Heart left ventricle (tissue), 13 donors: ENCODE results near the gene SLC6A11.

ENCODE experiments used
- CTCF ChIP-seq, 12 donors: fragments of 200-600 bp; sonication (generic) in 4 of 12; IDR thresholded peaks; one replicate each; pipeline versions ENCODE4 v1.5.0 to v1.8.0; 2018 to 2022; ENCODE audit warnings: antibody characterized with exemption in 12 of 12, mild to moderate bottlenecking in 5 of 12
- POLR2A ChIP-seq, 2 donors: fragments of 450-650 bp; IDR thresholded peaks; one replicate each; pipeline ENCODE4 v1.6.1; 2017; ENCODE audit warnings: antibody characterized with exemption in 2 of 2, mild to moderate bottlenecking in 2 of 2, moderate library complexity in 2 of 2
- donor health status: ischemic (EF 13 %, LVEDD 7.1; RV severe dilation, severe dysfunction).
- donor health status: DM: no; HTN: yes; CAD: no.
- donor health status: DM: no; HTN: no; CAD: no.
- donor health status: ischemic (EF 25% LVEDD 6.9; RV normal size, moderate dysfunction).
- donor health status: ischemic (EF 25% LVEDD 5.7; RV mildly dilated, moderate dysfunction).
- donor health status: ischemic (EF 35%, LVEDD 5.7; RV mildly dilated, moderate dysfunction).
- donor health status: nonischemic (EF 11% LVEDD 7.7; RV severe dilation, severe dysfunction).
- donor health status: DM: yes; HTN: yes; CAD: no.
- donor health status: PGD.
- donor health status: ischemic (EF 29% LVEDD 5.4; RV normal size, mild dysfunction).
- donor health status: nonischemic (EF 23%, LVEDD 6.1; RV moderate dilation, normal function).

GRCh38 chr3:10824468-10824867 is 8.4 kb downstream of the SLC6A11 start:
- TF ChIP-seq CTCF (IDR thresholded peaks at IDR 0.05): no peak
- no peak for TF ChIP-seq POLR2A (IDR thresholded peaks at IDR 0.05)
